ENCODE data around the gene AGPAT3.

- no peak for TF ChIP-seq CTCF (IDR thresholded peaks at IDR 0.05; ENCODE audit: low read depth, low read length, poor library complexity, severe bottlenecking)
- TF ChIP-seq EZH2phosphoT487 (IDR thresholded peaks at IDR 0.05; ENCODE audit: borderline replicate concordance, low read length): no peak
These were observed 64.4 kb downstream of the AGPAT3 start for GRCh38 chr21:43929217-43929971.
